Testis (tissue), 2 donors: ENCODE results near the gene ATL1.

Experiments
- POLR2A ChIP-seq: fragments of 450-650 bp; IDR thresholded peaks from one replicate; pipeline ENCODE4 v1.6.1; 2017; ENCODE audit warnings: antibody characterized with exemption, mild to moderate bottlenecking, moderate library complexity
- TF ChIP-seq, protein P1 (sequence below), 3 experiments: fragments of 450-650 bp in 2 of 3; fragments of 200-600 bp in 1 of 3; sonication (generic) in 1 of 3; IDR thresholded peaks; one replicate each; pipeline ENCODE4 v1.5.1; 2016 to 2019; ENCODE audit warnings: antibody characterized with exemption in 3 of 3, mild to moderate bottlenecking in 2 of 3, moderate library complexity in 1 of 3

DNA sequence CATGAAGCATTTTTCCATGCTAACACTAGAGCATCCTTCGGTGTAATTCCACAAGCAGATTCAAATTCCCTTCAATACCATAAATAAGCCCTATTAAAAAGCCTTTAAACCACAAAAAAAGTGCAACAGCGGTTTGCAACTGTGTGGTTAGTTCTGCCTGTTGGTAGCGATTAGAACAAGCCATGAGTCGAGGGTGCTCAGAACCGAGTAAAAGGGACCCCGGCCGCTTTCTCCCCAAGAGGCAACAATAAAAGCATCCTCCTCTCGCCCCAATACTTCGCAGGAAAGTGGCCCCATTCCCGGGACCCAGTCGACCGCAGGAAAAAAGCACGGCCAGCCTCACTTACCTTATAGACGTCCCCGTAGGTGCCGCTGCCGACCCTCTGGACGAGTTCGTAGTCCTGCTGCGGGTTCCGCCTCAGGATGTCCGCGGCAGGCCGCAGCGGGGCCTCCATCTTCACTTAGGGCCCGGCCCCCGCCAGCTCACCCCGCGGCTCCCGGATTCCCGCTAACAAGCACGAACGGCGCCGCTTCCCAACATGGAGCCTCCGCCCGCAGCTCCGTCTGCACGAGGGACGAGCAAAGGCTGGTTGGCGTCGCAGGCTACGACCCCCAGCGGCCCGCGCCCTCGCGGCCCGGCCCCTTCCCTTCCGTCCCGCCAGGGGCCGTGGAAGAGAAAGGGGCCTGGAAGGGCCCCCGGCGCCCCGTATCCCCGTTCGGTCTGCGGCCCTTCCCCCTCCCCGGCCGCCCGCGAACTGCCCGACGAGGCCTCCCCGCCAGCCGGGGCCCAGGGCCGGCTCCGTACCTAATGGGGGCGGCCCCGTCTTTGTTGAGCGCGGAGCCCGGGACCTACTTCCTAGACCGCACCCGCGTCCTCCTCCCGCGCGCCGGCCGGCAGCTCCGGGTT, 28.1 kb upstream of the ATL1 start:
- TF ChIP-seq, protein P1, sequence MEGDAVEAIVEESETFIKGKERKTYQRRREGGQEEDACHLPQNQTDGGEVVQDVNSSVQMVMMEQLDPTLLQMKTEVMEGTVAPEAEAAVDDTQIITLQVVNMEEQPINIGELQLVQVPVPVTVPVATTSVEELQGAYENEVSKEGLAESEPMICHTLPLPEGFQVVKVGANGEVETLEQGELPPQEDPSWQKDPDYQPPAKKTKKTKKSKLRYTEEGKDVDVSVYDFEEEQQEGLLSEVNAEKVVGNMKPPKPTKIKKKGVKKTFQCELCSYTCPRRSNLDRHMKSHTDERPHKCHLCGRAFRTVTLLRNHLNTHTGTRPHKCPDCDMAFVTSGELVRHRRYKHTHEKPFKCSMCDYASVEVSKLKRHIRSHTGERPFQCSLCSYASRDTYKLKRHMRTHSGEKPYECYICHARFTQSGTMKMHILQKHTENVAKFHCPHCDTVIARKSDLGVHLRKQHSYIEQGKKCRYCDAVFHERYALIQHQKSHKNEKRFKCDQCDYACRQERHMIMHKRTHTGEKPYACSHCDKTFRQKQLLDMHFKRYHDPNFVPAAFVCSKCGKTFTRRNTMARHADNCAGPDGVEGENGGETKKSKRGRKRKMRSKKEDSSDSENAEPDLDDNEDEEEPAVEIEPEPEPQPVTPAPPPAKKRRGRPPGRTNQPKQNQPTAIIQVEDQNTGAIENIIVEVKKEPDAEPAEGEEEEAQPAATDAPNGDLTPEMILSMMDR (IDR thresholded peaks at IDR 0.05): no peak
- TF ChIP-seq POLR2A: no peak
